Mononuclear cell (primary cell): Measurements from ENCODE around the gene TNFRSF18. TPM values are rescaled to one million over a fixed set of nuclear protein-coding genes. Genes with fewer than 3 reads are reported as not detected.

Experiments
- H3K27me3 ChIP-seq: 2 replicates; pipeline ENCODE4 v1.6.0; 2011; ENCODE audit warnings: low read length, control low read depth; ENCODE audit not compliant: insufficient read depth
- H3K4me1 ChIP-seq: 2 replicates; pipeline ENCODE4 v1.5.1; 2011; ENCODE audit warnings: mild to moderate bottlenecking, low read length, control low read depth; ENCODE audit not compliant: insufficient read depth
- H3K4me3 ChIP-seq: 2 replicates; pipeline ENCODE4 v1.5.1; 2011; ENCODE audit warnings: mild to moderate bottlenecking, low read length, moderate library complexity
- H3K9me3 ChIP-seq: 2 replicates; pipeline ENCODE4 v1.5.1; 2011; ENCODE audit warnings: low read depth, mild to moderate bottlenecking, control low read depth, low read length
- total RNA-seq: library from RNA; depleted of rRNA; stranded (reverse); fragments of >200 nt; gene quantifications from one replicate; pipeline ENCODE4 v1.2.3, GENCODE V29; 2012

TNFRSF18 gene
- total RNA-seq, 1 donor, result 1.2 TPM

- Histone ChIP-seq H3K9me3 (no peaks in the 10 kb centered on the region), H3K4me3 (no peak overlapping the region), H3K27me3 (no peaks in the 10 kb centered on the region)
Measured at GRCh38 chr1:1235016-1235744, 28.8 kb upstream of the TNFRSF18 start.

GRCh38 chr1:1234180-1234808 is 27.9 kb upstream of the TNFRSF18 start:
- no peaks in the 10 kb centered on the region for H3K27me3 ChIP-seq
- no peaks in the 10 kb centered on the region for H3K9me3 ChIP-seq
- peaks cover 31% of the 10 kb centered on the region for H3K4me1 ChIP-seq
- no peak overlapping the region for H3K4me3 ChIP-seq

More at GRCh38 chr1:1235016-1235744, 28.8 kb upstream of the TNFRSF18 start:
- peaks cover 22% of the 10 kb centered on the region for H3K4me1 ChIP-seq

GRCh38 chr1:1233567-1233892 is 27.1 kb upstream of the TNFRSF18 start:
- Histone ChIP-seq H3K4me1 (peaks cover 32% of the 10 kb centered on the region), H3K27me3 (no peaks in the 10 kb centered on the region), H3K4me3 (no peak overlapping the region), H3K9me3 (no peaks in the 10 kb centered on the region)

GRCh38 chr1:1232796-1233566 is 26.6 kb upstream of the TNFRSF18 start:
- H3K4me1 ChIP-seq, result peaks cover 32% of the 10 kb centered on the region
- H3K9me3 ChIP-seq, result no peaks in the 10 kb centered on the region
- peak overlapping the region; percentile 24 for H3K4me3 ChIP-seq
- no peaks in the 10 kb centered on the region for H3K27me3 ChIP-seq

- Histone ChIP-seq H3K27me3 (no peaks in the 10 kb centered on the region), H3K4me1 (peaks cover 32% of the 10 kb centered on the region), H3K4me3 (peak within 1 kb of the TSS; percentile 96), H3K9me3 (no peaks in the 10 kb centered on the region)
Measured at GRCh38 chr1:1232208-1232795, 25.9 kb upstream of the TNFRSF18 start, which contains the start of gene B3GALT6. TSS of gene B3GALT6 (plus strand) at chr1:1232237. CDS start at chr1:1232279, 42 bp downstream.

GRCh38 chr1:1231400-1232207 is 25.2 kb upstream of the TNFRSF18 start, which contains the start of gene SDF4:
TSS of gene SDF4 (minus strand) at chr1:1232001. CDS start at chr1:1228772, 3,229 bp downstream.
- Histone ChIP-seq H3K9me3 (no peaks in the 10 kb centered on the region), H3K4me3 (peak within 1 kb of the TSS; percentile 96), H3K4me1 (peaks cover 32% of the 10 kb centered on the region), H3K27me3 (no peaks in the 10 kb centered on the region)

- peak overlapping the region; percentile 96 for H3K4me3 ChIP-seq
- no peaks in the 10 kb centered on the region for H3K9me3 ChIP-seq
- H3K27me3 ChIP-seq, result no peaks in the 10 kb centered on the region
- peaks cover 32% of the 10 kb centered on the region for H3K4me1 ChIP-seq
Measured at GRCh38 chr1:1230656-1231399, 24.4 kb upstream of the TNFRSF18 start.

GRCh38 chr1:1229770-1230169 is 23.4 kb upstream of the TNFRSF18 start:
- Histone ChIP-seq H3K4me3 (no peak overlapping the region), H3K27me3 (no peaks in the 10 kb centered on the region), H3K9me3 (no peaks in the 10 kb centered on the region), H3K4me1 (peaks cover 32% of the 10 kb centered on the region)

GRCh38 chr1:1228596-1229321 is 22.4 kb upstream of the TNFRSF18 start:
- no peak overlapping the region for H3K4me3 ChIP-seq
- H3K9me3 ChIP-seq, result no peaks in the 10 kb centered on the region
- no peaks in the 10 kb centered on the region for H3K27me3 ChIP-seq
- H3K4me1 ChIP-seq, result peaks cover 32% of the 10 kb centered on the region

GRCh38 chr1:1228187-1228586 is 21.8 kb upstream of the TNFRSF18 start:
- no peaks in the 10 kb centered on the region for H3K27me3 ChIP-seq
- H3K4me1 ChIP-seq, result peaks cover 29% of the 10 kb centered on the region
- no peak overlapping the region for H3K4me3 ChIP-seq
- H3K9me3 ChIP-seq, result no peaks in the 10 kb centered on the region

- H3K4me1 ChIP-seq, result peaks cover 22% of the 10 kb centered on the region
- no peaks in the 10 kb centered on the region for H3K9me3 ChIP-seq
- H3K27me3 ChIP-seq, result no peaks in the 10 kb centered on the region
- H3K4me3 ChIP-seq, result no peak overlapping the region
Measured at GRCh38 chr1:1227386-1227785, 21.0 kb upstream of the TNFRSF18 start.

- Histone ChIP-seq H3K9me3 (no peaks in the 10 kb centered on the region), H3K27me3 (no peaks in the 10 kb centered on the region), H3K4me1 (peaks cover 22% of the 10 kb centered on the region), H3K4me3 (no peak overlapping the region)
Measured at GRCh38 chr1:1226566-1227362, 20.4 kb upstream of the TNFRSF18 start.

- Histone ChIP-seq H3K27me3 (no peaks in the 10 kb centered on the region), H3K4me1 (peaks cover 23% of the 10 kb centered on the region), H3K9me3 (no peaks in the 10 kb centered on the region), H3K4me3 (no peak overlapping the region)
Measured at GRCh38 chr1:1225913-1226312, 19.5 kb upstream of the TNFRSF18 start.
